SKM-1 (cell line): Measurements from ENCODE around the gene OPTC.
A peak's percentile ranks its signal among the peaks of the same experiment; 100 is the strongest.

Experiments used
- DNase-seq: peaks from one replicate; lab custom pipeline; 2025; ENCODE audit not compliant: unreplicated experiment; lab: John Stamatoyannopoulos, UW

The OPTC gene

GRCh38 chr1:203490607-203491006, 3.3 kb upstream of the OPTC start:
- no peak for DNase-seq

- no peak for DNase-seq
Measured at GRCh38 chr1:203491664-203492063, 2.3 kb upstream of the OPTC start.

DNA sequence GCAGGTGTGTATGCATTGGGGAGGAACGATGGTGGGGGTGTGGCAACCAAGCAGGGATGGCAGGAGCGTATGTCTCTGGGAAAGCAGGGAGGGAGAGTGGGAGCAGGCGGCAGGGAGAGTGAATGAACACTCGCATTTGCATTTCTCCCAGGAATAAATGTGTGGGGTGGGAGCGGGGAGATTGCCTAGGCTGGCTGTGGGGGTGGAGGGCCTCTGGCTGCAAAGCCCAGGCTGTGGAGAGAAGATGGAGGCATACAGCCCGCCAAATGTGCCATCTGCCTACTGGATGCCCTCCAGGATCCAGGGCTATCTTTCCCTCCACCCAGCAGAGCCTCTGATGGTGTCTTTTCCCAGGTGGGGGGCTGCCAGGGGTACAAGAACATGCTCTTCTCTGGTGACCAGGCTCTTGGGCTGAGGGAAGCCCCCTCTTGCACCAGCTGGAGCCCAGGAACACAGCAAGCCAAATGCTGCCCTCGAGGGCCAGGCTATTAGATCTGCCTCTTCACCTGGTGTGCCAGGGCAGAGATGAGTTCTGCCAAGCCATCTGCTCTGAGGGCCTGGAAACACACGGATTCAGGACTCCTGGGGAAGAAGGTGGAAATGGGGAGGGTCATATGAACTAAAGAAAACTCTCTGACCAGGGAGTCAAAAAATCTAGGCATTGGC, 1.7 kb upstream of the OPTC start:
- DNase-seq: no peak

DNA sequence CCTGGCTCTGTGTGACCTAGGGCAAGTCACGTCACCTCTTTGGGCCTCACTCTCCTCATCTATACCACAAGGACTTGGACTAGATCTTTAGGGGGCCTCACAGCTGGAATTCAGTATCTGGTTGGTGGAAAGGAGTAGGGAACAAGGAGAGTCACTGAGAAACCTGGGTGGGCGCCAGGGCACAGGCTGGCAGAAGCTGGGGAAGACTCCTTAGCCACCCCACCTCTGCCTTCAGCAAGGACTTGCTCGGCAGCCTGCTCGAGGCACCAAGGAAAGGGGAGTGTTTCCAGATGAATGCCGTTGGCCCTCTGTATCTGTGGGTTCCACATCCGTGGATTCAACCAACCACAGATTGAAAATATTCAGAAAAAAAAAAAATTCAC, 1.2 kb upstream of the OPTC start:
- DNase-seq: no peak

DNA sequence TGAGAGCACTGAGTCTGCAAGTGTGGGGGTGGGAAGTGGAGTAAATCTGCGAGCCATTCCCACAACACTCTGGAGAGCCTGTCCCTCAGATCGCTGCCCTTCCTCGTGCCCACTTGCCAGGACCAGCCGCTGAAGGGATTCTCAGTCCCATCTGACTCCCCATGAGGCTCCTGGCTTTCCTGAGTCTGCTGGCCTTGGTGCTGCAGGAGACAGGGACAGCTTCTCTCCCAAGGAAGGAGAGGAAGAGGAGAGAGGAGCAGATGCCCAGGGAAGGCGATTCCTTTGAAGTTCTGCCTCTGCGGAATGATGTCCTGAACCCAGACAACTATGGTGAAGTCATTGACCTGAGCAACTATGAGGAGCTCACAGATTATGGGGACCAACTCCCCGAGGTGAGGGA, 1.9 kb downstream of the OPTC start:
- no peak for DNase-seq

GRCh38 chr1:203497269-203497777, 3.4 kb downstream of the OPTC start:
- DNase-seq: no peak

GRCh38 chr1:203499643-203500278, 5.8 kb downstream of the OPTC start:
- DNase-seq: no peak

DNA sequence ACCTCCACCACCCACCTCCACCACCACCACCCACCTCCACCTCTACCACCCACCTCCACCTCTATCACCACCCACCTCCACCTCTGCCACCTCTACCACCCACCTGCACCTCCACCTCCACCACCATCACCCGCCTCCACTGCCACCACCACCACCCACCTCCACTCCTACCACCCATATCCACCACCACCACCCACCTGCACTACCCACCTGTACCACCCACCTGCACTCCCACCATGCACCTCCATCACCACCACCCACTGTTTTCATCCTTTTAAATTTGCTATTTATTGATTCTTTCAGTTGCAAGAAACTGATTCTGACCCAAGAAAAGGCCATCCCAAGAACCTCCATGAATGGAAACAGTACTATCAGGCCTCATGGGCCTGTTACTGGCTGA, 6.3 kb downstream of the OPTC start:
- no peak for DNase-seq

- no peak for DNase-seq
Measured at GRCh38 chr1:203503836-203504235, 9.9 kb downstream of the OPTC start.

DNA sequence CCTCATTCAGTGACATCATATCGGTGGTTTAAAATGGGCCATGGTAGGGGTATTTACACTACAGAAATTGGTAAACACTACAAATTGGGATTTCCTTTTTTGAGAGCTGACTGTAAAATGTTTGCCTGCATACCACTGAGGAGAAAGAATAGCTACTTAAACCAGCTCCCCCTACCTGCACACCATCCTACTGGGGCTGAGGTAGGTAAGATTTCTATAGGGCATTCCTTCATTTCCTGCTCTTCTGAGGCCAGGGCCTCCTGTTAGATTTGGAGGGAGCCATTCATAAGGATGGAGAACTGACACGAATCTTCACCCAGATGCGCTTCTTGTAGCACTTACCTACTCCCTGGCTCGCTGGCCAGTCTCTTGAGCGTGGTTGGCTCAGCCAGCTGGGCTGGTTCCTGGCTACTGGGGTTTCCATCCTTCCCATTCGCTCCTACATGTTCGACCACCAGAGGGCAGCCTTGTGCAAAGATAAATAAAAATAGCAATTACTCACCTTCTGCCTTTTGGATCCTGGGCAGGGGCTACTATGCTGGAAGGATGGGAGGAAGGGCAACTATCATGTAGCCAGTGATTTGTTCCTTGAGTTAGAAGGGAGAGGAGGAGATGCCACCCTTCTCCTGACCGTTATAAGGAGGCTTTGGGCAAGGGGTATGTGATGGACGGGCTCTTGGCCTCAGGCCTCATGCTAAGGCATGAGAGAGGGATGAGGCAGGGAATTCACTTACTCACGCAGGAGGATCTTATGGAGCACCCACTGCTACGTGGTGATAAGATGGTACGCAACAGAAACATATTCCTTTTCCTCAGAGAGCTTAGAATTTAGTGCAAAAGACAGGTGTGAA, 10.7 kb downstream of the OPTC start:
- DNase-seq: peak; percentile 83

- no peak for DNase-seq
Measured at GRCh38 chr1:203505526-203506204, 11.7 kb downstream of the OPTC start.

- DNase-seq: no peak
Measured at GRCh38 chr1:203506858-203507626, 13.1 kb downstream of the OPTC start.

GRCh38 chr1:203507759-203508158, 13.8 kb downstream of the OPTC start:
- DNase-seq: no peak

- no peak for DNase-seq
Measured at GRCh38 chr1:203508463-203509073, 14.6 kb downstream of the OPTC start.

- DNase-seq: no peak
Measured at GRCh38 chr1:203509135-203509534, 15.2 kb downstream of the OPTC start.

DNA sequence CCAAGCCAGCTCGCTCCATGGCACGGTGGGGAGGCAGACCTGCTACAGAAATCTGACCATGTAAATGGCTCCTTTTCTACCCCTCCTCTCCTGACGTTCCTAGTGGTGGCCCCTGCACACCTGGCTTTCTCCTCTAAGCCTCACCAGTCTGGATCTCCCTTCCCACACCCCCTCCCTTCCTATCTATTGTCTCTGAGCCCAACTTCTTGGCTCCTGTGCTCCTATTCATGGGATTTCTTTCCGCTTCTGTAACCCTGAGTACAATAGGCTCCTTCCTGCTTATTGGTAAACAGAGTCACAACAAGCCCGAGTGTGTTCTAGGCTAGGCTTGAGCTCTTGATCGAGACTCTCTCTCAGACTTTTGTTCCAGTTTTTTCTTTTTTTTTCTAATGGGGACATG, 17.6 kb downstream of the OPTC start:
- no peak for DNase-seq

- no peak for DNase-seq
Measured at GRCh38 chr1:203511930-203512329, 18.0 kb downstream of the OPTC start.

DNA sequence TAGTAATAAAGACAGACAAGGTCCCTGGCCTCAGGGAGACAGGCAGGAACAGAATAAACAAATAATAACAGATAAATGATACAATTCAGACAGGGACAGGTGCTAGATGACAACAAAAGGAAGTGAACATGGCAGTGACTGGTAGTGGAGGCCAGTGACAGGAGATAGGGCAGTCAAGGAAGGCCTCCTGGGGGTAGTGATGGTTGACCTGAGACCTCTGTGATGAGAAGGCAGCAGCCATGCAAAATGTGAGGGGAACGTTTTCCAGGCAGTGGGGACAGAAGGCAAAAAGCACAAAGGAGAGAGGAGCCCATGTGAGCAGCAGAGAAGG, 18.5 kb downstream of the OPTC start:
- no peak for DNase-seq

DNA sequence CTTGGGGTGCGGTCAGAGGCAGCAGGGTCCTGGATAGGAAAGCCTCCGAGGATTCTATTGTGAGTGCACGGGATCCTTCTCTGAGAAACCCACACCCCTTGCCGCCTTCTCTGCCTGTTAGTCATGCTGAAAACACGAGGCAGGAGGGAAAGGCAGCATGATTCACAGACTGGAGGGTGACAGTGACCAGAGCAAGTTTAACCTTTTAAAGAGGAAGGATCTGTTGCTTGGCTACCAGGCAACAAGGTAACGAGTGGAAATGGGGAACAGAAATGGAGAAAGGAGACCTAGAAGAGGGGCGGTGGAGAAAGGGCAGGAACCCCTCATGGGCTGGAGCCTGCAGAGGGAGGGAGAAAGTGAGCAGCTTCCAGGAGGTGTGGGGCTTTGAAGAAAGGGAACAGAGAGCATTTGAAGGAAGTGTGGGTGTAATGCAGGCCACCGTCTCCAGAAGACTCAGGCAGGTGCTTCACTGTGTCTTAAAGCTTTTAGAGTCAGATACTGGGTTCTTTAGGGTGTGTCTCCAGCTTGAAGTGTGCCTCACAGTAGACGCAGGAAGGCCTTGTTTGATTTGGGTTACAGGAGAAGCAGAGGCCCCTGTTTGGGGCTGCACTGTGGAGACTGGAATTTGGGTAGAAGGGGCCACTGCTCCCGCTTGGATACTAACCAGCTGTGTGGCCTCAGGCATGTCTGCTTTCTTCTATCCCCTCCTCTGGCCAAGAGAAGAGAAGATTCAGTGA, 19.1 kb downstream of the OPTC start:
- DNase-seq: peak; percentile 98

- no peak for DNase-seq
Measured at GRCh38 chr1:203513585-203514031, 19.7 kb downstream of the OPTC start.
